GM23338 (cell line): ENCODE data around the gene OR7G1. TPM values are rescaled to one million over a fixed set of nuclear protein-coding genes. Genes with fewer than 3 reads are reported as not detected.

Experiments used
- ATAC-seq: fragments of 200-7000 bp; cut with Tn5 transposase; 3 replicates; pipeline ENCODE4 v1.9.1; 2020
- DNase-seq: peaks from one replicate; pipeline ENCODE4 v3.0.0-alpha.2; 2015; ENCODE audit warnings: low spot score
- H2AFZ ChIP-seq: fragments of 200-600 bp; sonication (generic); 2 replicates; pipeline ENCODE4 v1.8.0; 2016; ENCODE audit warnings: antibody characterized with exemption, mild to moderate bottlenecking, moderate library complexity
- H3F3A ChIP-seq: fragments of 200-600 bp; sonication (generic); replicated peaks from 2 replicates; pipeline ENCODE4 v1.8.0; 2017; ENCODE audit warnings: antibody characterized with exemption, mixed run types, low read depth
- H3K27ac ChIP-seq: fragments of 200-600 bp; sonication (generic); 2 replicates; pipeline ENCODE4 v1.6.1; 2016; ENCODE audit warnings: low read depth
- H3K27me3 ChIP-seq: fragments of 200-600 bp; sonication (generic); 2 replicates; pipeline ENCODE4 v1.8.0; 2016; ENCODE audit warnings: mild to moderate bottlenecking, mixed run types, moderate library complexity; ENCODE audit not compliant: insufficient read depth
- H3K36me3 ChIP-seq: fragments of 200-600 bp; sonication (generic); 2 replicates; pipeline ENCODE4 v1.8.0; 2016; ENCODE audit warnings: mild to moderate bottlenecking; ENCODE audit not compliant: insufficient read depth
- H3K4me1 ChIP-seq: fragments of 200-600 bp; sonication (generic); 2 replicates; pipeline ENCODE4 v1.8.0; 2016; ENCODE audit warnings: mild to moderate bottlenecking, moderate library complexity; ENCODE audit not compliant: insufficient read depth
- H3K4me2 ChIP-seq: fragments of 200-600 bp; sonication (generic); 2 replicates; pipeline ENCODE4 v1.7.1; 2017; ENCODE audit warnings: mixed run types
- H3K4me3 ChIP-seq: fragments of 200-600 bp; sonication (generic); 2 replicates; pipeline ENCODE4 v1.6.1; 2016; ENCODE audit warnings: mixed run types
- H3K79me2 ChIP-seq: fragments of 200-600 bp; sonication (generic); replicated peaks from 2 replicates; pipeline ENCODE4 v1.8.0; 2017; ENCODE audit warnings: mild to moderate bottlenecking; ENCODE audit not compliant: insufficient read depth
- H3K9me2 ChIP-seq: fragments of 200-600 bp; sonication (generic); 2 replicates; pipeline ENCODE4 v1.8.0; 2017; ENCODE audit not compliant: insufficient read depth
- H4K20me1 ChIP-seq: fragments of 200-600 bp; sonication (generic); replicated peaks from 2 replicates; pipeline ENCODE4 v1.8.0; 2017; ENCODE audit warnings: mild to moderate bottlenecking; ENCODE audit not compliant: insufficient read depth
- H3K27ac Mint-ChIP-seq: 2 replicates; pipeline ENCODE4 v1.8.0; 2020; ENCODE audit warnings: inconsistent platforms, mild to moderate bottlenecking, moderate library complexity, mixed read lengths
- H3K27me3 Mint-ChIP-seq: 3 replicates; pipeline ENCODE4 v1.8.0; 2022; ENCODE audit warnings: low read depth, mild to moderate bottlenecking, moderate library complexity, mixed read lengths, inconsistent platforms; ENCODE audit not compliant: insufficient read depth, poor library complexity
- H3K36me3 Mint-ChIP-seq: 3 replicates; pipeline ENCODE4 v1.8.0; 2021; ENCODE audit warnings: low read depth, mild to moderate bottlenecking, inconsistent platforms, moderate library complexity, mixed read lengths
- H3K4me1 Mint-ChIP-seq: 3 replicates; pipeline ENCODE4 v1.8.0; 2020; ENCODE audit warnings: mild to moderate bottlenecking, inconsistent platforms, mixed read lengths
- H3K4me3 Mint-ChIP-seq: 3 replicates; pipeline ENCODE4 v1.8.0; 2021; ENCODE audit warnings: moderate library complexity, mild to moderate bottlenecking, inconsistent platforms, mixed read lengths
- H3K9me3 Mint-ChIP-seq: 3 replicates; pipeline ENCODE4 v1.8.0; 2020; ENCODE audit warnings: moderate library complexity, mild to moderate bottlenecking, inconsistent platforms, mixed read lengths
- ETS1 ChIP-seq: IDR thresholded peaks from 2 replicates; pipeline ENCODE4 v1.6.1; 2016; ENCODE audit warnings: antibody characterized with exemption
- EZH2 ChIP-seq: fragments of 200-600 bp; sonication (generic); IDR thresholded peaks from one replicate; pipeline ENCODE4 v1.8.0; 2017; ENCODE audit warnings: antibody characterized with exemption, mild to moderate bottlenecking, low read depth; ENCODE audit not compliant: unreplicated experiment
- NANOG ChIP-seq: IDR thresholded peaks from 2 replicates; pipeline ENCODE4 v1.6.1; 2016; ENCODE audit warnings: antibody characterized with exemption, borderline replicate concordance
- POLR2AphosphoS5 ChIP-seq: IDR thresholded peaks from 2 replicates; pipeline ENCODE4 v1.6.1; 2016; ENCODE audit warnings: antibody characterized with exemption, low read depth
- REST ChIP-seq: IDR thresholded peaks from one replicate; pipeline ENCODE4 v1.6.1; 2018; ENCODE audit warnings: antibody characterized with exemption; ENCODE audit not compliant: unreplicated experiment
- ZNF114 ChIP-seq: fragments of 250-450 bp; sonication (Bioruptor Pico); IDR thresholded peaks from 2 replicates; pipeline ENCODE4 v1.5.0; 2020; ENCODE audit warnings: mild to moderate bottlenecking, moderate library complexity
- polyA plus RNA-seq: library from polyadenylated mRNA; unstranded; fragments of >200 nt; fragmentation: Nextera tagmentation; extraction: Ambion mirVana; gene quantifications from 2 replicates; pipeline ENCODE4 v1.2.1, GENCODE V29; 2016
- total RNA-seq: library from RNA; depleted of rRNA; stranded (reverse); fragments of >200 nt; shearing (Covaris generic); gene quantifications from 2 replicates; pipeline ENCODE4 v1.2.3, GENCODE V29; 2014
- TF ChIP-seq, protein P1 (sequence below): fragments of 250-450 bp; sonication (Bioruptor Pico); IDR thresholded peaks from 2 replicates; pipeline ENCODE4 v1.5.0; 2020; ENCODE audit warnings: mild to moderate bottlenecking, moderate library complexity

The OR7G1 gene
- total and polyA plus RNA-seq, 2 experiments from 2014 or later, result not detected

DNA sequence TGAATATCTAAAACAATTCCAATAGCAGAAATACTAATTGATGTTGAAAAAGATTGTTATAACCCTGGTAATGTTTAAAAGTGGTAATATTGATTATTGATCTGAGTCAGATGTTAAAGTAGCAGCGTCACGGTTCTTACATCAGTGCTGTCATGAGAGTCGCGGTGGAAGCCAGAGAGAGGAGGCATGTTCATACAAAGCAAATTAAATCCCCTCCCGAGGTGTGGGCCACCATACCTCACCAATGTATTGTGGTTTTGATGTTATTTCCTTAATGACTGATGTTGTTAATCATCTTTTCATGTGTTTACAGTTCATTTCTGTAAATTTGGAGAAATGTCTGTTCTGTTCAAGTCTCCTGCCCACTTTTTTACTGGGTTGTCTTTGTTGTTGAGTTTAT lies 35.8 kb upstream of the OR7G1 start (continued):
- TF ChIP-seq REST (no peak), EZH2 (no peak), POLR2AphosphoS5 (no peak), NANOG (no peak)

GRCh38 chr19:9150650-9151049 lies 35.1 kb upstream of the OR7G1 start:
- H3K9me3 Mint-ChIP-seq, result peaks cover 97% of the 10 kb centered on the region
- H3K27ac ChIP-seq, result no peak overlapping the region
- H3K36me3 Mint-ChIP-seq, result peaks cover 99% of the 10 kb centered on the region
- H3K36me3 ChIP-seq, result peaks cover 15% of the 10 kb centered on the region
- ATAC-seq (no peak), DNase-seq (no peak)
- peaks cover 100% of the 10 kb centered on the region for H3K79me2 ChIP-seq
- no peaks in the 10 kb centered on the region for H3K9me2 ChIP-seq
- H3K27me3 ChIP-seq, result no peaks in the 10 kb centered on the region
- no peaks in the 10 kb centered on the region for H3F3A ChIP-seq
- H3K4me1 ChIP-seq, result peaks cover 9% of the 10 kb centered on the region; the same call in 1 of the 2 replicates
- peaks cover 9% of the 10 kb centered on the region for H3K27me3 Mint-ChIP-seq
- no peak overlapping the region for H3K27ac Mint-ChIP-seq
- no peak overlapping the region for H3K4me3 Mint-ChIP-seq
- TF ChIP-seq ZNF114 (CRISPR knock-in tag), result no peak
- TF ChIP-seq ETS1, result no peak
- TF ChIP-seq, protein P1, sequence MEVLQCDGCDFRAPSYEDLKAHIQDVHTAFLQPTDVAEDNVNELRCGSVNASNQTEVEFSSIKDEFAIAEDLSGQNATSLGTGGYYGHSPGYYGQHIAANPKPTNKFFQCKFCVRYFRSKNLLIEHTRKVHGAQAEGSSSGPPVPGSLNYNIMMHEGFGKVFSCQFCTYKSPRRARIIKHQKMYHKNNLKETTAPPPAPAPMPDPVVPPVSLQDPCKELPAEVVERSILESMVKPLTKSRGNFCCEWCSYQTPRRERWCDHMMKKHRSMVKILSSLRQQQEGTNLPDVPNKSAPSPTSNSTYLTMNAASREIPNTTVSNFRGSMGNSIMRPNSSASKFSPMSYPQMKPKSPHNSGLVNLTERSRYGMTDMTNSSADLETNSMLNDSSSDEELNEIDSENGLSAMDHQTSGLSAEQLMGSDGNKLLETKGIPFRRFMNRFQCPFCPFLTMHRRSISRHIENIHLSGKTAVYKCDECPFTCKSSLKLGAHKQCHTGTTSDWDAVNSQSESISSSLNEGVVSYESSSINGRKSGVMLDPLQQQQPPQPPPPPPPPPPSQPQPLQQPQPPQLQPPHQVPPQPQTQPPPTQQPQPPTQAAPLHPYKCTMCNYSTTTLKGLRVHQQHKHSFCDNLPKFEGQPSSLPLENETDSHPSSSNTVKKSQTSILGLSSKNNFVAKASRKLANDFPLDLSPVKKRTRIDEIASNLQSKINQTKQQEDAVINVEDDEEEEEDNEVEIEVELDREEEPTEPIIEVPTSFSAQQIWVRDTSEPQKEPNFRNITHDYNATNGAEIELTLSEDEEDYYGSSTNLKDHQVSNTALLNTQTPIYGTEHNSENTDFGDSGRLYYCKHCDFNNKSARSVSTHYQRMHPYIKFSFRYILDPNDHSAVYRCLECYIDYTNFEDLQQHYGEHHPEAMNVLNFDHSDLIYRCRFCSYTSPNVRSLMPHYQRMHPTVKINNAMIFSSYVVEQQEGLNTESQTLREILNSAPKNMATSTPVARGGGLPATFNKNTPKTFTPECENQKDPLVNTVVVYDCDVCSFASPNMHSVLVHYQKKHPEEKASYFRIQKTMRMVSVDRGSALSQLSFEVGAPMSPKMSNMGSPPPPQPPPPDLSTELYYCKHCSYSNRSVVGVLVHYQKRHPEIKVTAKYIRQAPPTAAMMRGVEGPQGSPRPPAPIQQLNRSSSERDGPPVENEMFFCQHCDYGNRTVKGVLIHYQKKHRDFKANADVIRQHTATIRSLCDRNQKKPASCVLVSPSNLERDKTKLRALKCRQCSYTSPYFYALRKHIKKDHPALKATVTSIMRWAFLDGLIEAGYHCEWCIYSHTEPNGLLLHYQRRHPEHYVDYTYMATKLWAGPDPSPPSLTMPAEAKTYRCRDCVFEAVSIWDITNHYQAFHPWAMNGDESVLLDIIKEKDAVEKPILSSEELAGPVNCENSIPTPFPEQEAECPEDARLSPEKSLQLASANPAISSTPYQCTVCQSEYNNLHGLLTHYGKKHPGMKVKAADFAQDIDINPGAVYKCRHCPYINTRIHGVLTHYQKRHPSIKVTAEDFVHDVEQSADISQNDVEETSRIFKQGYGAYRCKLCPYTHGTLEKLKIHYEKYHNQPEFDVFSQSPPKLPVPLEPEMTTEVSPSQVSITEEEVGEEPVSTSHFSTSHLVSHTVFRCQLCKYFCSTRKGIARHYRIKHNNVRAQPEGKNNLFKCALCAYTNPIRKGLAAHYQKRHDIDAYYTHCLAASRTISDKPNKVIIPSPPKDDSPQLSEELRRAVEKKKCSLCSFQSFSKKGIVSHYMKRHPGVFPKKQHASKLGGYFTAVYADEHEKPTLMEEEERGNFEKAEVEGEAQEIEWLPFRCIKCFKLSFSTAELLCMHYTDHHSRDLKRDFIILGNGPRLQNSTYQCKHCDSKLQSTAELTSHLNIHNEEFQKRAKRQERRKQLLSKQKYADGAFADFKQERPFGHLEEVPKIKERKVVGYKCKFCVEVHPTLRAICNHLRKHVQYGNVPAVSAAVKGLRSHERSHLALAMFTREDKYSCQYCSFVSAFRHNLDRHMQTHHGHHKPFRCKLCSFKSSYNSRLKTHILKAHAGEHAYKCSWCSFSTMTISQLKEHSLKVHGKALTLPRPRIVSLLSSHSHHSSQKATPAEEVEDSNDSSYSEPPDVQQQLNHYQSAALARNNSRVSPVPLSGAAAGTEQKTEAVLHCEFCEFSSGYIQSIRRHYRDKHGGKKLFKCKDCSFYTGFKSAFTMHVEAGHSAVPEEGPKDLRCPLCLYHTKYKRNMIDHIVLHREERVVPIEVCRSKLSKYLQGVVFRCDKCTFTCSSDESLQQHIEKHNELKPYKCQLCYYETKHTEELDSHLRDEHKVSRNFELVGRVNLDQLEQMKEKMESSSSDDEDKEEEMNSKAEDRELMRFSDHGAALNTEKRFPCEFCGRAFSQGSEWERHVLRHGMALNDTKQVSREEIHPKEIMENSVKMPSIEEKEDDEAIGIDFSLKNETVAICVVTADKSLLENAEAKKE (CRISPR knock-in tag), result no peak
- H3K4me2 ChIP-seq, result no peak overlapping the region
- H3K4me3 ChIP-seq, result no peak overlapping the region
- no peaks in the 10 kb centered on the region for H3K4me1 Mint-ChIP-seq
- no peak overlapping the region for H2AFZ ChIP-seq
- H4K20me1 ChIP-seq, result peaks cover 44% of the 10 kb centered on the region
